Esophagus muscularis mucosa (tissue), 4 donors: ENCODE measurements around the gene VPS13C. TPM values are rescaled to one million over a fixed set of nuclear protein-coding genes. Genes with fewer than 3 reads are reported as not detected.

Experiments used
- DNase-seq: peaks from one replicate; pipeline ENCODE4 v3.0.0-alpha.2; 2017; ENCODE audit errors: extremely low spot score
- H3K27ac ChIP-seq, 4 donors: fragments of 200-600 bp; sonication (generic); replicated peaks in 1 of 4; 1 replicate in 3 of 4; 2 replicates in 1 of 4; pipeline ENCODE4 v1.5.1; 2016 to 2019; ENCODE audit warnings: mild to moderate bottlenecking in 1 of 4
- H3K27me3 ChIP-seq, 4 donors: fragments of 200-600 bp; sonication (generic); one replicate each; pipeline versions ENCODE4 v1.5.1 to v1.6.0; 2016 to 2019
- H3K36me3 ChIP-seq, 4 donors: fragments of 200-600 bp; sonication (generic); one replicate each; pipeline ENCODE4 v1.5.1; 2016 to 2019
- H3K4me1 ChIP-seq, 4 donors: fragments of 200-600 bp; sonication (generic); one replicate each; pipeline ENCODE4 v1.5.1; 2016 to 2019
- H3K4me3 ChIP-seq, 4 donors: fragments of 200-600 bp; sonication (generic); 1 replicate in 2 of 4; 2 replicates in 2 of 4; pipeline ENCODE4 v1.5.1; 2016 to 2019; ENCODE audit warnings: mild to moderate bottlenecking in 4 of 4, moderate library complexity in 1 of 4
- H3K9me3 ChIP-seq, 4 donors: fragments of 200-600 bp; sonication (generic); 1 replicate in 3 of 4; 2 replicates in 1 of 4; pipeline ENCODE4 v1.5.1; 2016 to 2019
- CTCF ChIP-seq, 3 experiments: fragments of 200-600 bp in 2 of 3; fragments of 450-650 bp in 1 of 3; sonication (generic) in 2 of 3; IDR thresholded peaks; one replicate each; pipeline ENCODE4 v1.5.1; 2017 to 2019; ENCODE audit warnings: antibody characterized with exemption in 3 of 3, mild to moderate bottlenecking in 2 of 3, moderate library complexity in 1 of 3
- EP300 ChIP-seq: sonication (generic); formaldehyde crosslinking; IDR thresholded peaks from one replicate; pipeline ENCODE4 v1.6.1; 2017; ENCODE audit warnings: antibody characterized with exemption
- POLR2A ChIP-seq: fragments of 450-650 bp; IDR thresholded peaks from one replicate; pipeline ENCODE4 v1.6.1; 2017; ENCODE audit warnings: antibody characterized with exemption, moderate library complexity, mild to moderate bottlenecking, low read depth
- POLR2AphosphoS5 ChIP-seq, 2 donors: sonication (generic); formaldehyde crosslinking; IDR thresholded peaks; one replicate each; pipeline ENCODE4 v1.6.1; 2017; ENCODE audit warnings: antibody characterized with exemption in 2 of 2
- WGBS: methylation state at CpG from one replicate; pipeline ENCODE4 v1.1.5; 2018; 5-methylcytosine and 5-hydroxymethylcytosine counted together
- intact Hi-C: fragments of 100-400 bp; cut with DNase I; formaldehyde crosslinking; loops from one replicate; pipeline ENCODE4 v1.15.1; 2023
- total RNA-seq, 4 donors: library from RNA; depleted of rRNA; stranded (reverse); fragments of >200 nt; gene quantifications; one replicate each; pipeline versions ENCODE4 v1.1.0 to v1.2.1, GENCODE V29; 2016

The VPS13C gene
- total RNA-seq, 4 donors from 2014 or later = 58.5 to 86.0 (median 59.4) TPM

DNA sequence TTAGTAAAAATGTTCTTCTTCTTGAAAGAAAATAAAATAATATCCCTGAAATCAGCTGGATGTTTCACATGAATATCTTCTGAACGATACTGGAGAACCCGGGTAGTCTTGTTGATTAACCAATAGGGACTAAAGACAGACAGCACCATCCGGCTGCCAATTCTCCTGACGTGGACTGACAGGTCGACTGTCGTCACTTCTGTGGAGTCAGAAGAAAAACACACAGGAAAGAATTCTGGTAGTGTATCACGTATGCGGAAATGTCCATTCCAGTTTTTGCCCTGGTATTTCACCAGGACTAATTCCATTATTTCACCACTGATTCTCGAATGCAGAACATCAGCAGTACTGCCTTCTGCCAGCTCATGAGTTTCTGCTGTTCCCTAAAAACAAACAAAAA, 144.6 kb downstream of the VPS13C start:
- Histone ChIP-seq H3K4me3 (no peak overlapping the region), H3K27ac (no peak overlapping the region), H3K36me3 (peaks cover 17 to 75% (median 47%) of the 10 kb centered on the region in 4 donors), H3K9me3 (no peaks in the 10 kb centered on the region), H3K4me1 (peaks cover 0 to 6% (median 0%) of the 10 kb centered on the region in 4 donors), H3K27me3 (no peaks in the 10 kb centered on the region)
- intact Hi-C loops = no loop called here
- WGBS = 95% methylated on average over 9 of the region's 9 CpGs
- no peak for DNase-seq
- TF ChIP-seq CTCF (IDR thresholded peaks at IDR 0.05) (no peak), POLR2A (no peak), POLR2AphosphoS5 (IDR thresholded peaks at IDR 0.05) (no peak), EP300 (no peak)

- Histone ChIP-seq H3K27ac (no peak overlapping the region), H3K36me3 (peaks cover 18 to 76% (median 51%) of the 10 kb centered on the region in 4 donors), H3K4me3 (no peak overlapping the region), H3K27me3 (no peaks in the 10 kb centered on the region), H3K9me3 (no peaks in the 10 kb centered on the region), H3K4me1 (peaks cover 0 to 6% (median 0%) of the 10 kb centered on the region in 4 donors)
- DNase-seq = no peak
- no peak for TF ChIP-seq POLR2A
- intact Hi-C loops = no loop called here
These were observed 149.3 kb downstream of the VPS13C start for GRCh38 chr15:61910839-61911369.

GRCh38 chr15:61908241-61908640, 152.0 kb downstream of the VPS13C start:
- no peak for TF ChIP-seq EP300
- TF ChIP-seq CTCF (IDR thresholded peaks at IDR 0.05) = no peak
- no peak for TF ChIP-seq POLR2A
- no peak for TF ChIP-seq POLR2AphosphoS5 (IDR thresholded peaks at IDR 0.05)
- Histone ChIP-seq H3K4me3 (no peak overlapping the region), H3K27me3 (no peaks in the 10 kb centered on the region), H3K4me1 (peaks cover 0 to 6% (median 0%) of the 10 kb centered on the region in 4 donors), H3K9me3 (no peaks in the 10 kb centered on the region), H3K36me3 (peaks cover 11 to 74% (median 32%) of the 10 kb centered on the region in 4 donors), H3K27ac (no peak overlapping the region)
- intact Hi-C loops = no loop called here
- DNase-seq = no peak
- WGBS = 96% methylated on average over 3 of the region's 3 CpGs

- no peaks in the 10 kb centered on the region for H3K9me3 ChIP-seq
- H3K4me1 ChIP-seq = peaks cover 0 to 6% (median 0%) of the 10 kb centered on the region in 4 donors
- no peak for TF ChIP-seq CTCF (IDR thresholded peaks at IDR 0.05)
- TF ChIP-seq POLR2AphosphoS5 (IDR thresholded peaks at IDR 0.05) = no peak
- TF ChIP-seq EP300 = no peak
- TF ChIP-seq POLR2A = no peak
- H3K27ac ChIP-seq = no peak overlapping the region
- no peak overlapping the region for H3K4me3 ChIP-seq
- no peak for DNase-seq
- H3K36me3 ChIP-seq = peaks cover 15 to 71% (median 30%) of the 10 kb centered on the region in 4 donors
- no peaks in the 10 kb centered on the region for H3K27me3 ChIP-seq
- intact Hi-C loops = no loop called here
- 94% methylated on average over 1 of the region's 1 CpG for WGBS
These were observed 152.5 kb downstream of the VPS13C start for GRCh38 chr15:61907753-61908086.

DNA sequence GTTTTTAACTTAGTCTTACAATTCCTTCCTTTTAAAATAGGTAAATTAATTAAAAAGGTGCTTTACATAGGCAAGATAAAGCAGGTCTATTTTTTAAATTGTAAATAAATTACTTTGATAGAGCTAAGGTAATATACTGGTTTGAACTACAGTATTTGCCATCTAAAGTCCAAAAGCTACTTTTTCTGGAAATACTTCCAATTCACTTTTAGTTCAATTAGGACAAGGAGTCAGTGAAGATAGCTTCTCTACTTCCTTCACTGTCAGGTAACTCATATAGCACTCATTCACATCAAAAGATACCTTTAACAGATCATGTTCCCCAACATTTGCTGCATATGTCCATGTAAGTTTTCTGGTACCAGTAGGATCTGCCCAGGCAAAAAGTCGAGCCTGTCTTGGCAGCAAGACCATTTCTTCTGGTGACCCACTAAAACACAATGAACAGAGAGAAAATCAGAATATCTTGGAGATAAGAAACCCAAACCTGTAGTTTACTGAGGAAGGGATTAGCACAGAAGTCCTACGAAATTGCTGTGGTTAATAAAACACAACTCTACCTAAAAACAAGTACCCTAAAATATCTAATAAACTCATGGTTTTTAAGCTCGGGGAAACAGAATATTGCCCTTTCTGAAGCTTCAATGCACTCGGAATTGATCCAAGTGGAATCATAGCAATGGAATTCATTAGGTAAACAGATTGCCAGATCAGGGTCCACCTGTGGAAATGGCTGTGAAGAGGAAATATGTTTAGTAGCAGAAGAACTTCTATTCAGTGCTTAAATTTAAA, 153.1 kb downstream of the VPS13C start:
- intact Hi-C loops = no loop called here
- WGBS = 86% methylated on average over 4 of the region's 4 CpGs

More for the DNA sequence above, 153.1 kb downstream of the VPS13C start:
- Histone ChIP-seq H3K4me1 (peaks cover 0 to 6% (median 0%) of the 10 kb centered on the region in 4 donors), H3K9me3 (no peaks in the 10 kb centered on the region), H3K4me3 (no peak overlapping the region), H3K27ac (no peak overlapping the region), H3K36me3 (peaks cover 15 to 71% (median 28%) of the 10 kb centered on the region in 4 donors), H3K27me3 (no peaks in the 10 kb centered on the region)
- no peak for DNase-seq
- TF ChIP-seq CTCF (IDR thresholded peaks at IDR 0.05) (no peak), EP300 (no peak), POLR2AphosphoS5 (IDR thresholded peaks at IDR 0.05) (no peak), POLR2A (no peak)
